Duodenal mucosa (tissue), 2 donors: ENCODE measurements around the gene ECE2.

Experiments used
- H3K27ac ChIP-seq: one replicate; pipeline ENCODE4 v1.7.0; 2013; ENCODE audit warnings: low read depth, low read length
- H3K27me3 ChIP-seq, 2 donors: one replicate each; pipeline ENCODE4 v1.7.0; 2013; ENCODE audit warnings: low read length in 2 of 2, control low read depth in 1 of 2; ENCODE audit not compliant: insufficient read depth in 2 of 2, control insufficient read depth in 1 of 2
- H3K36me3 ChIP-seq, 2 donors: one replicate each; pipeline ENCODE4 v1.7.0; 2013; ENCODE audit warnings: low read length in 2 of 2, control low read depth in 1 of 2; ENCODE audit not compliant: insufficient read depth in 2 of 2, control insufficient read depth in 1 of 2
- H3K4me1 ChIP-seq, 2 donors: one replicate each; pipeline ENCODE4 v1.7.0; 2013; ENCODE audit warnings: low read length in 2 of 2, control low read depth in 1 of 2; ENCODE audit not compliant: insufficient read depth in 2 of 2, control insufficient read depth in 1 of 2
- H3K4me3 ChIP-seq, 2 donors: one replicate each; pipeline ENCODE4 v1.7.0; 2013; ENCODE audit warnings: low read length in 2 of 2, low read depth in 1 of 2
- H3K9ac ChIP-seq, 2 donors: one replicate each; pipeline ENCODE4 v1.7.0; 2013; ENCODE audit warnings: low read length in 2 of 2, low read depth in 1 of 2
- H3K9me3 ChIP-seq, 2 donors: one replicate each; pipeline ENCODE4 v1.7.0; 2013; ENCODE audit warnings: low read length in 2 of 2, control low read depth in 1 of 2; ENCODE audit not compliant: control insufficient read depth in 1 of 2

ECE2 gene

DNA sequence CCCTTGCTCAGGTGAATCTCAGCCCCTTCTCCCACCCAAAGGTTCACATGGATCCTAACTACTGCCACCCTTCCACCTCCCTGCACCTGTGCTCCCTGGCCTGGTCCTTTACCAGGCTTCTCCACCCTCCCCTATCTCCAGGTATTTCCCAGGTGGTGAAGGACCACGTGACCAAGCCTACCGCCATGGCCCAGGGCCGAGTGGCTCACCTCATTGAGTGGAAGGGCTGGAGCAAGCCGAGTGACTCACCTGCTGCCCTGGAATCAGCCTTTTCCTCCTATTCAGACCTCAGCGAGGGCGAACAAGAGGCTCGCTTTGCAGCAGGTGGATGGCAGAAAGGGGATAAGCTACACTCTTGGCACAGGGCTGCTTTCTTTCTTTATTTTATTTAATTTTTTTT lies 66.1 kb downstream of the ECE2 start:
- H3K27me3 ChIP-seq: no peaks in the 10 kb centered on the region
- H3K36me3 ChIP-seq: peaks cover 0 to 27% of the 10 kb centered on the region in 2 donors
- H3K9ac ChIP-seq: no peak overlapping the region
- no peak overlapping the region for H3K27ac ChIP-seq
- peaks cover 23 to 42% of the 10 kb centered on the region in 2 donors for H3K4me1 ChIP-seq
- H3K9me3 ChIP-seq: no peaks in the 10 kb centered on the region
- H3K4me3 ChIP-seq: no peak overlapping the region
